DND-41 (cell line): ENCODE measurements around the gene EPHA10.

Experiments
- ATAC-seq: fragments of 200-7000 bp; cut with Tn5 transposase; 3 replicates; pipeline ENCODE4 v1.9.1; 2021; ENCODE audit warnings: low read depth; ENCODE audit not compliant: insufficient read depth
- DNase-seq: peaks from one replicate; pipeline ENCODE4 v3.0.0-alpha.2; 2020
- H2AFZ ChIP-seq: 2 replicates; pipeline ENCODE4 v1.6.0; 2012; ENCODE audit warnings: low read depth, low read length
- H3K27ac ChIP-seq: 2 replicates; pipeline ENCODE4 v1.5.1; 2012; ENCODE audit warnings: low read length, inconsistent platforms
- H3K27me3 ChIP-seq: fragments of 200-600 bp; sonication (generic); 2 replicates; pipeline ENCODE4 v1.6.0; 2012; ENCODE audit warnings: low read length, mild to moderate bottlenecking, inconsistent platforms; ENCODE audit not compliant: insufficient read depth, poor library complexity
- H3K36me3 ChIP-seq: 2 replicates; pipeline ENCODE4 v1.5.1; 2012; ENCODE audit warnings: low read length, inconsistent platforms; ENCODE audit not compliant: insufficient read depth
- H3K4me1 ChIP-seq: 2 replicates; pipeline ENCODE4 v1.5.1; 2012; ENCODE audit warnings: mild to moderate bottlenecking, low read length; ENCODE audit not compliant: insufficient read depth
- H3K4me2 ChIP-seq: 2 replicates; pipeline ENCODE4 v1.6.0; 2012; ENCODE audit warnings: mild to moderate bottlenecking, moderate library complexity, low read length, inconsistent platforms; ENCODE audit not compliant: insufficient read depth
- H3K4me3 ChIP-seq, 2 experiments: fragments of 200-600 bp in 1 of 2; shearing (Covaris generic) in 1 of 2; 2 replicates each; pipeline ENCODE4 v1.5.1; 2012 to 2016; ENCODE audit warnings: inconsistent platforms in 2 of 2, low read length in 2 of 2, mild to moderate bottlenecking in 2 of 2, low read depth in 1 of 2, moderate library complexity in 1 of 2
- H3K79me2 ChIP-seq: 2 replicates; pipeline ENCODE4 v1.6.0; 2012; ENCODE audit warnings: low read length, inconsistent platforms; ENCODE audit not compliant: insufficient read depth
- H3K9ac ChIP-seq: 2 replicates; pipeline ENCODE4 v1.6.0; 2012; ENCODE audit warnings: low read depth, mild to moderate bottlenecking, inconsistent platforms, low read length, moderate library complexity
- H3K9me3 ChIP-seq: 2 replicates; pipeline ENCODE4 v1.5.1; 2012; ENCODE audit warnings: low read length, moderate library complexity, mild to moderate bottlenecking, inconsistent platforms; ENCODE audit not compliant: insufficient read depth, severe bottlenecking
- H4K20me1 ChIP-seq: 2 replicates; pipeline ENCODE4 v1.6.0; 2012; ENCODE audit warnings: low read length; ENCODE audit not compliant: insufficient read depth
- EZH2 ChIP-seq: IDR thresholded peaks from 3 replicates; pipeline ENCODE4 v1.6.1; 2012; ENCODE audit warnings: borderline replicate concordance, low read depth, mild to moderate bottlenecking, moderate library complexity, low read length, inconsistent platforms; ENCODE audit not compliant: severe bottlenecking
- TF ChIP-seq, protein P1 (sequence below): IDR thresholded peaks from 2 replicates; pipeline ENCODE4 v1.5.1; 2012; ENCODE audit warnings: borderline replicate concordance, low read length, moderate library complexity, mild to moderate bottlenecking; ENCODE audit not compliant: poor library complexity, severe bottlenecking; ENCODE audit errors: extremely low read depth

Gene EPHA10

GRCh38 chr1:37723390-37724078 is 41.4 kb downstream of the EPHA10 start:
- H3K9me3 ChIP-seq: no peaks in the 10 kb centered on the region
- no peak overlapping the region for H3K4me3 ChIP-seq
- peaks cover 9% of the 10 kb centered on the region for H3K27me3 ChIP-seq
- no peak overlapping the region for H3K9ac ChIP-seq
- no peak overlapping the region for H3K27ac ChIP-seq
- no peaks in the 10 kb centered on the region for H3K36me3 ChIP-seq
- H2AFZ ChIP-seq: no peak overlapping the region
- no peak overlapping the region for H3K4me2 ChIP-seq
- no peak for DNase-seq
- peaks cover 3% of the 10 kb centered on the region; the same call in 1 of the 2 replicates for H4K20me1 ChIP-seq
- no peaks in the 10 kb centered on the region for H3K79me2 ChIP-seq
- no peak for ATAC-seq
- no peaks in the 10 kb centered on the region for H3K4me1 ChIP-seq
- TF ChIP-seq, protein P1, sequence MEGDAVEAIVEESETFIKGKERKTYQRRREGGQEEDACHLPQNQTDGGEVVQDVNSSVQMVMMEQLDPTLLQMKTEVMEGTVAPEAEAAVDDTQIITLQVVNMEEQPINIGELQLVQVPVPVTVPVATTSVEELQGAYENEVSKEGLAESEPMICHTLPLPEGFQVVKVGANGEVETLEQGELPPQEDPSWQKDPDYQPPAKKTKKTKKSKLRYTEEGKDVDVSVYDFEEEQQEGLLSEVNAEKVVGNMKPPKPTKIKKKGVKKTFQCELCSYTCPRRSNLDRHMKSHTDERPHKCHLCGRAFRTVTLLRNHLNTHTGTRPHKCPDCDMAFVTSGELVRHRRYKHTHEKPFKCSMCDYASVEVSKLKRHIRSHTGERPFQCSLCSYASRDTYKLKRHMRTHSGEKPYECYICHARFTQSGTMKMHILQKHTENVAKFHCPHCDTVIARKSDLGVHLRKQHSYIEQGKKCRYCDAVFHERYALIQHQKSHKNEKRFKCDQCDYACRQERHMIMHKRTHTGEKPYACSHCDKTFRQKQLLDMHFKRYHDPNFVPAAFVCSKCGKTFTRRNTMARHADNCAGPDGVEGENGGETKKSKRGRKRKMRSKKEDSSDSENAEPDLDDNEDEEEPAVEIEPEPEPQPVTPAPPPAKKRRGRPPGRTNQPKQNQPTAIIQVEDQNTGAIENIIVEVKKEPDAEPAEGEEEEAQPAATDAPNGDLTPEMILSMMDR: no peak
- no peak for TF ChIP-seq EZH2

DNA sequence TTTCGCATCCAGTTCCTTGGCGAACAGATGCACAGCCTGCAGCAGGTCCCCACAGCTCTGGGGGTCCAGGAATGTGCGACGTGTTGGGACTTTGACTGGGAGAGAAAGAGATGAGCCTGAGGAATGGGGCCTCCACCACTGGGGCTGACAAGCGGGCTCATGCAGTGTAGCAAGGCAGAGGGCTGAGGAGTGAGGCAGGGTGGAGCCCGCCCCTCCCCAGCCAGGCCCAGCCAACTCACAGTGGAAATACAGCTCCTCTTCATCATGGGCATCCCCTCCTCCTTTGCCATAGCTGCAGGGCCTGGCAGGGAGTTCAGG is 41.9 kb downstream of the EPHA10 start:
- Histone ChIP-seq H4K20me1 (peaks cover 3% of the 10 kb centered on the region; the same call in 1 of the 2 replicates), H3K27ac (no peak overlapping the region), H3K9me3 (no peaks in the 10 kb centered on the region), H3K79me2 (no peaks in the 10 kb centered on the region), H3K4me3 (no peak overlapping the region), H3K27me3 (peaks cover 9% of the 10 kb centered on the region), H2AFZ (no peak overlapping the region), H3K4me2 (no peak overlapping the region), H3K36me3 (no peaks in the 10 kb centered on the region), H3K4me1 (no peaks in the 10 kb centered on the region), H3K9ac (no peak overlapping the region)
- TF ChIP-seq, protein P1: no peak
- TF ChIP-seq EZH2: no peak
- ATAC-seq: no peak
- no peak for DNase-seq

- H3K4me1 ChIP-seq: no peaks in the 10 kb centered on the region
- peaks cover 6% of the 10 kb centered on the region for H3K27me3 ChIP-seq
- H2AFZ ChIP-seq: no peak overlapping the region
- no peaks in the 10 kb centered on the region for H3K36me3 ChIP-seq
- H3K79me2 ChIP-seq: no peaks in the 10 kb centered on the region
- H3K4me2 ChIP-seq: no peak overlapping the region
- no peak overlapping the region for H3K27ac ChIP-seq
- H3K9ac ChIP-seq: no peak overlapping the region
- ATAC-seq: no peak
- DNase-seq: no peak
- H4K20me1 ChIP-seq: 0 out of 2 replicates have a peak, but pooled peaks cover 3% of the 10 kb centered on the region
- no peaks in the 10 kb centered on the region for H3K9me3 ChIP-seq
- TF ChIP-seq, protein P1: no peak
- TF ChIP-seq EZH2: no peak
- H3K4me3 ChIP-seq: no peak overlapping the region
These were observed 42.5 kb downstream of the EPHA10 start for GRCh38 chr1:37722181-37723071.
